Measurements from ENCODE around the gene CSNK1G3. TPM values are rescaled to one million over a fixed set of nuclear protein-coding genes. Genes with fewer than 3 reads are reported as not detected.

CSNK1G3 gene
- total RNA-seq, 1 experiment from 2014 or later: 21.6 TPM

DNA sequence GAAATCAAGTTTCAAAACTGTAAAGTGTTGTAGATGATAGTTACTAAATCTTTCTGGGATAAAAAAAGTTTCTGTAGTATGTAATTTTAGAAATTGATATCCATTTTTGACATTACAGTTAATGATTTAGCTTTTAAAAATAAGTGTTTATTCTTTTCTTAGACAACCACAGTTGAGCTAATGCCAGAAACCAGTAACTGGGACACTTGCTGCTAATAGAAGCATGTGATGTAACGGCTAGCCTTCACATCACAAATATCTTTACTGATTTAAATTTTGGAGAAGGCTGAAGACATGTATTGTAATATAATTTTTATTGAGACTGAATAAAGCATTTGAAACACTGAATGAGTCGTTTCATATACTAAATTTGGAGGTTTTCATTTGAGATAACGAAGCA is 18.8 kb downstream of the CSNK1G3 start:
- intact Hi-C loops (cut with micrococcal nuclease): no loop called here
- CTCF ChIA-PET: no interaction called here
- BruUV-seq (replicated peaks): no TSS peak

DNA sequence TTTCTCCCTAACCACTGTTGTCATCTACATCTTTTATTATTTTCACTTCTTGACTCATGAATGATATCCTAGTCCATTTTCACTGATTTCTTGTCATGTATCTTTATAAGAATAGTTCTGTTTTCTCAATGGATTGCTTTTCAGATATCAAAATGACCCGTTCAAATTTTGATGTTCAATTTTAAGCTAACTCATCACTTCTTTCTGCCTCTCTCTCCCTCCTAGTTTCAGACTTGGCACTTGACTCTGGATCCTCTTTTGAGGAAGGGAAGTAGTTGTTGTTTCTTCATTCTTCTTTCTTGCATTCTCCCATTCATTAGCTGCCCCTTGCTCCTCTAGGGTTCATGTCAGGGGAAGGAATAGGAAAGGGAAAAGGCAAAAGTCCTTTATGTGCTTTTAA is 23.7 kb downstream of the CSNK1G3 start:
- intact Hi-C loops (cut with micrococcal nuclease): no loop called here
- DNase-seq: no peak
- H3K27me3 ChIP-seq (ENCODE audit: low read length): no peaks in the 10 kb centered on the region
- H4K20me1 ChIP-seq (ENCODE audit: low read length): peaks cover 3% of the 10 kb centered on the region; the same call in 1 of the 2 replicates
- POLR2A ChIA-PET (ENCODE audit: unreplicated experiment): no interaction called here
- peaks cover 9% of the 10 kb centered on the region; the same call in 1 of the 2 replicates for H3K4me1 ChIP-seq (ENCODE audit: insufficient read depth, low read length)
- no peak overlapping the region for H3K4me3 ChIP-seq (ENCODE audit: low read length)
- TF ChIP-seq, protein P1, sequence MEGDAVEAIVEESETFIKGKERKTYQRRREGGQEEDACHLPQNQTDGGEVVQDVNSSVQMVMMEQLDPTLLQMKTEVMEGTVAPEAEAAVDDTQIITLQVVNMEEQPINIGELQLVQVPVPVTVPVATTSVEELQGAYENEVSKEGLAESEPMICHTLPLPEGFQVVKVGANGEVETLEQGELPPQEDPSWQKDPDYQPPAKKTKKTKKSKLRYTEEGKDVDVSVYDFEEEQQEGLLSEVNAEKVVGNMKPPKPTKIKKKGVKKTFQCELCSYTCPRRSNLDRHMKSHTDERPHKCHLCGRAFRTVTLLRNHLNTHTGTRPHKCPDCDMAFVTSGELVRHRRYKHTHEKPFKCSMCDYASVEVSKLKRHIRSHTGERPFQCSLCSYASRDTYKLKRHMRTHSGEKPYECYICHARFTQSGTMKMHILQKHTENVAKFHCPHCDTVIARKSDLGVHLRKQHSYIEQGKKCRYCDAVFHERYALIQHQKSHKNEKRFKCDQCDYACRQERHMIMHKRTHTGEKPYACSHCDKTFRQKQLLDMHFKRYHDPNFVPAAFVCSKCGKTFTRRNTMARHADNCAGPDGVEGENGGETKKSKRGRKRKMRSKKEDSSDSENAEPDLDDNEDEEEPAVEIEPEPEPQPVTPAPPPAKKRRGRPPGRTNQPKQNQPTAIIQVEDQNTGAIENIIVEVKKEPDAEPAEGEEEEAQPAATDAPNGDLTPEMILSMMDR (conservative IDR thresholded peaks at IDR 0.05; ENCODE audit: low read depth, low read length): no peak
- TF ChIP-seq EZH2phosphoT487 (IDR thresholded peaks at IDR 0.05; ENCODE audit: borderline replicate concordance, low read length) (no peak), EZH2 (IDR thresholded peaks at IDR 0.05; ENCODE audit: low read length, unreplicated experiment) (no peak)
- peaks cover 43% of the 10 kb centered on the region for H3K79me2 ChIP-seq (ENCODE audit: low read length)
- CTCF ChIA-PET: interaction anchor here (0.6 kb wide), 1 partner anchor 1035 kb away, joined by 7 read pairs; no protein-coding TSS in a partner anchor
- no peak overlapping the region for H3K4me2 ChIP-seq (ENCODE audit: low read length)
- no peak overlapping the region for H3K27ac ChIP-seq (ENCODE audit: low read length)
- no peaks in the 10 kb centered on the region for H3K9me2 ChIP-seq (replicated peaks; ENCODE audit: low read length)
- no peaks in the 10 kb centered on the region for H3K36me3 ChIP-seq (ENCODE audit: low read depth, low read length)
- H3F3A ChIP-seq (ENCODE audit: low read length, unreplicated experiment): no peaks in the 10 kb centered on the region
- H3K9ac ChIP-seq (ENCODE audit: low read length): no peak overlapping the region
- H3K9me3 ChIP-seq (ENCODE audit: low read length): no peaks in the 10 kb centered on the region
- ATAC-seq: no peak
- no TSS peak for BruUV-seq (replicated peaks)
- no peak overlapping the region for H2AFZ ChIP-seq (ENCODE audit: low read length)

More for the DNA sequence above, 18.8 kb downstream of the CSNK1G3 start:
- Histone ChIP-seq H3K36me3 (ENCODE audit: low read depth, low read length) (no peaks in the 10 kb centered on the region), H3K4me2 (ENCODE audit: low read length) (no peak overlapping the region), H3K79me2 (ENCODE audit: low read length) (peaks cover 44% of the 10 kb centered on the region), H3K9me2 (replicated peaks; ENCODE audit: low read length) (no peaks in the 10 kb centered on the region), H3K4me1 (ENCODE audit: insufficient read depth, low read length) (no peaks in the 10 kb centered on the region), H4K20me1 (ENCODE audit: low read length) (peaks cover 1% of the 10 kb centered on the region; the same call in 1 of the 2 replicates), H3K9me3 (ENCODE audit: low read length) (no peaks in the 10 kb centered on the region), H3K4me3 (ENCODE audit: low read length) (no peak overlapping the region), H3F3A (ENCODE audit: low read length, unreplicated experiment) (no peaks in the 10 kb centered on the region), H2AFZ (ENCODE audit: low read length) (no peak overlapping the region), H3K27me3 (ENCODE audit: low read length) (no peaks in the 10 kb centered on the region), H3K27ac (ENCODE audit: low read length) (no peak overlapping the region), H3K9ac (ENCODE audit: low read length) (no peak overlapping the region)
- ATAC-seq: no peak
- POLR2A ChIA-PET (ENCODE audit: unreplicated experiment): no interaction called here
- DNase-seq: no peak
- TF ChIP-seq EZH2phosphoT487 (IDR thresholded peaks at IDR 0.05; ENCODE audit: borderline replicate concordance, low read length): no peak
- TF ChIP-seq EZH2 (IDR thresholded peaks at IDR 0.05; ENCODE audit: low read length, unreplicated experiment): no peak
- TF ChIP-seq, protein P1 (conservative IDR thresholded peaks at IDR 0.05; ENCODE audit: low read depth, low read length): no peak

DNA sequence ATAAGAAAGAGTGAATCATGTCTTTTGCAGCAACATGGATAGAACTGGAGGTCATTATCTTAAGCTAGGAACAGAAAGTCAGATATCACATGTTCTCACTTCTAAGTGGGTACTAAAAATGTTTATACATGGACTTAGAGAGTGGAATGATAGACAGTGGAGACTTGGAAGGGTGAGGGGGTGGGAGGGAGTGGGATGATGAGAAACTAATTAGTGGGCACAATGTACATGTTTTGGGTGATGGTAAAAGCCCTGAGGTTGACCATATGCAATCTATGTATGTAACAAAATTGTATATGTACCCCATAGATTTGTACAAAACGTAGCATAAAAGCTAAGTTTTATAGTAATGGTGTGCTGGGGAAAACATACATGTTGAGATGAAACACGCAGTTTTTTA is 25.3 kb downstream of the CSNK1G3 start:
- no peak for DNase-seq
- Histone ChIP-seq H3K36me3 (ENCODE audit: low read depth, low read length) (no peaks in the 10 kb centered on the region), H3K9ac (ENCODE audit: low read length) (no peak overlapping the region), H3K79me2 (ENCODE audit: low read length) (peaks cover 56% of the 10 kb centered on the region), H2AFZ (ENCODE audit: low read length) (no peak overlapping the region), H3K27me3 (ENCODE audit: low read length) (no peaks in the 10 kb centered on the region), H3K27ac (ENCODE audit: low read length) (no peak overlapping the region), H3K4me1 (ENCODE audit: insufficient read depth, low read length) (peaks cover 9% of the 10 kb centered on the region; the same call in 1 of the 2 replicates), H3K9me3 (ENCODE audit: low read length) (no peaks in the 10 kb centered on the region), H4K20me1 (ENCODE audit: low read length) (peaks cover 3% of the 10 kb centered on the region; the same call in 1 of the 2 replicates), H3F3A (ENCODE audit: low read length, unreplicated experiment) (no peaks in the 10 kb centered on the region), H3K4me2 (ENCODE audit: low read length) (no peak overlapping the region), H3K9me2 (replicated peaks; ENCODE audit: low read length) (no peaks in the 10 kb centered on the region), H3K4me3 (ENCODE audit: low read length) (no peak overlapping the region)
- no TSS peak for BruUV-seq (replicated peaks)
- ChIA-PET POLR2A (ENCODE audit: unreplicated experiment) (no interaction called here), CTCF (no interaction called here)
- intact Hi-C loops (cut with micrococcal nuclease): no loop called here
- ATAC-seq: no peak
- TF ChIP-seq, protein P1 (conservative IDR thresholded peaks at IDR 0.05; ENCODE audit: low read depth, low read length): no peak
- TF ChIP-seq EZH2 (IDR thresholded peaks at IDR 0.05; ENCODE audit: low read length, unreplicated experiment) (no peak), EZH2phosphoT487 (IDR thresholded peaks at IDR 0.05; ENCODE audit: borderline replicate concordance, low read length) (no peak)
